Measurements from ENCODE around the gene BTNL8.

Gene BTNL8

GRCh38 chr5:180990882-180991242 is 91.9 kb downstream of the BTNL8 start:
- TF ChIP-seq CTCF (IDR thresholded peaks at IDR 0.05; ENCODE audit: insufficient read depth, low read depth, low read length, missing control alignments): no peak
- H3K4me3 ChIP-seq (ENCODE audit: low read depth, low read length): no peak overlapping the region
- DNase-seq (ENCODE audit: low read depth): no peak
